NCI-H2196 (cell line): ENCODE measurements around the gene BAIAP3.

ENCODE experiments used
- DNase-seq: peaks from one replicate; lab custom pipeline; 2025; ENCODE audit not compliant: unreplicated experiment; lab: John Stamatoyannopoulos, UW

BAIAP3 gene

DNA sequence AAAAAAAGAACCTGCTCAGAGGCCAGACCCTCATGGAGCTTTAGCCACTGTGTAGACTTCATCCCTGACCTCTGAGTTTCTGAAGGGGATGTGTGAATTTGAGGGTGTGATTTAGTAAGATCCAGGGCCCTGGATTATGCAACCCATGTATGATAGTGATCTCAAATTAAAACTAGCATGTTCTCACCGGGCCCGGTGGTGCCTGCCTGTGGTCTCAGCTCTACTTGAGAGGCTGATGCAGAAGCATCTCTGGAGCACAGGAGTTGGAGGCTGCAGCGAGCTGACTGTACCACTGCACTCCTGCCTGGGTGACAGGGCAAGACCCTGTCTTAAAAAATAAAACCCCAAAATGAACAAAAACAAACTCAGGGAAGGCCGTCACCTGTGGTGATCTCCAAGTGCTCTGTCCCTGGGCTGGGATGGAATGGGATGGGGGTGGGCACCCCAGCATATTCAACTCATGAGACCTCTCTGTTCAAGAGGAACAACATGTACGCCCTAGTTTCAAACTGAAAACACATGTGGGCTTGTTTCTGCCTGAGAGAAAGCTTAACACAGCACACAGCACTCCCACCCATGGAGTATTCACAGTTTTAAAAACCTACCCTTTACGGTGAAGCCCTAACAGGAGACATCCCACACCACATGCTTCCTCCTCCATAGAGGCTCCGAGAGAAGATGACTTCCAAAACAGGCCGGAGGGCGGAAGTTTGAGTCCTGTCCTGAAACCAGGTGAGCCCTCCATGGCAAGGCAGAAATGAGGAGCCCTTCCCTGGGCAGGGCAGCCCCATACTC lies 48.4 kb downstream of the BAIAP3 start:
- no peak for DNase-seq

DNA sequence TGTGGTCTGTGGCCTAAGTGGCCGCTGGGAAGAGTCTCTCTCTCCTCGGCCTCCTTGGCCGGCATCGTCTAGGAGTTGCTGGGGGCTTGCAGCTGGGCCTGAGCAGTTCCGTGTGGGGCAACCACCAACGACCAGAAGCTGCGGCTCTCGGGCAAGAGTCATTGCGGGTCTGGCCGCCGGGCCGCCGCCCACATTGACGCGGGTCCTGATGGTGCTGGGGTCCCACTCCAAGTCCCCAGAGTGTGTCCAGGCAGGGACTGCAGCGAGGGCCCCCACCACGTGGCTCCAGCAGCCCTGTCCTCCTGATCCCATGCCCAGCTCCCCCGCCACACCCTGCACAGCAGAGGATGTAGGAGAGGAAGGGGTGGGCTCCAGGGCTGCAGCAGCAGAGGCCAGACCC lies 50.1 kb downstream of the BAIAP3 start:
- DNase-seq: no peak

- no peak for DNase-seq
These were observed 51.8 kb downstream of the BAIAP3 start for GRCh38 chr16:1385232-1385631.

- no peak for DNase-seq
These were observed 53.9 kb downstream of the BAIAP3 start for GRCh38 chr16:1387331-1387730.

DNA sequence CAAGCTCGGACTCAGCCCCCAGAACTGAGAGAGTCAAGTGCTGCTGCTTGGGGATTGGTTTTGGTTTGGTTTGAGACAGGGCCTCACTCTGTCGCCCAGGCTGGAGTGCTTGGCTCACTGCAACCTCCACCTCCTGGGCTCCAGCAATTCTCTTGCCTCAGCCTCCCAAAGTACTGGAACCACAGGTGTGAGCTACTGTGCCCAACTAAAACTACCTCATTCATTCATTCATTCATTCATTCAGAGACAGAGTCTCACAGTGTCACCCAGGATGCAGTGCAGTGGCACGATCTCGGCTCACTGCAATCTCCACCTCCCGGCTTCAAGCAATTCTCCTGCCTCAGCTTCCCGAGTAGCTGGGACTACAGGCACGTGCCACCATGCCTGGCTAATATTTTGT lies 56.3 kb downstream of the BAIAP3 start:
- DNase-seq: no peak

GRCh38 chr16:1390239-1390779 lies 56.9 kb downstream of the BAIAP3 start:
- DNase-seq: no peak

- DNase-seq: no peak
These were observed 59.4 kb downstream of the BAIAP3 start for GRCh38 chr16:1392826-1393225.

DNA sequence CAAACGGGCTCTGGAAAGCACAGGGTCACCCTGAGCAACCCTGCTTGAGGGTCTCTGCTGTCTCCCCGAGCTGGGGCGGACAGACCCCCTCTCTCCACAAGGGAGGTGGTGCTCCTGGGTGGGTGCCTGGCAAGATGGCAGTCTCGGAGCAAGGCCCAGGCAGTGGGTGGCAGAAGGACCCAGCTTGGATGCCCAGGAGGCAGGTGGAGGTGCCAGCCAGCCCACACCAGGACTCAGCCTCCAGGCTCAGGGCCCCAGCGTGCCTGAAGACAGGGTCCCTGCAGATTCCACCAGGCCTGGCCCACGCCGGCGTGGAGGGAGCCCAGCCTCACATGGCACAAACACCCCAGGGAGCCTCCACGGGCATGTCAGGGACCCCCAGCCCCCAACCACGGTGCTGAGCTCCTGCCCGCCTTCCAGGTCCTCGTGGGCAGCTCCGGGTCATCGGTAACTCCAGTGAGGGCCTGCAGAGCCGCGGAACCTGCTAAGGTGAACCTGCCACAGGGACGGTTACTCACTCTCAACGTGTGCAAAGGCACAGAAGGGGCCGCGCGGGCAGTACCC lies 60.2 kb downstream of the BAIAP3 start:
- DNase-seq: no peak

DNA sequence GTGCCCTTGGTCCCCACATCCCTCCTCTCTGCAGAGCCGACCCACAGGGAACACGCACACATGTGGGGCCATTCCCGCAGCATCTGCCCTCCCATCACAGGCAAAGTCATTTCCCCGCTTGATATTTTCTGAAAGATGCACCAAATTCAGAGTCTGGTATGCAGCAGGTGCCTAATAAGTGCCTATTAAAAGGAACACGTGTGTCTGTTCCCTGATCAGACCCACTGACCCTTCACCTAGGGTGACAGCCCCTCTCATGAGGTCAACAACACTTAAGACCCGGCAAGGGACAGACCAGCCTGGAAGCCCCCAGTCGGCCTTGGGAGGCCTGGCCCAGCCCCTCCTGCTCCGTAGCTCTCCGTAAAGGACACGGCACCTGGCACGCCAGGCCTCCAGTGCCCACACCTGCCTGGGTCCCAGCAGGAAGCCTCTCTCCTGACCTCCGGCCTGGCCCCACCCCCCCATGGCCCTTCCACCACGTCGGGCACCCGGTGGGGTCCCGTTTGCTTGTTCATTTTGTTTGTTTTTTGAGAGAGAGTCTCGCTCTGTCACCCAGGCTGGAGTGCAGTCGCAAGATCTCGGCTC lies 61.0 kb downstream of the BAIAP3 start:
- no peak for DNase-seq

DNA sequence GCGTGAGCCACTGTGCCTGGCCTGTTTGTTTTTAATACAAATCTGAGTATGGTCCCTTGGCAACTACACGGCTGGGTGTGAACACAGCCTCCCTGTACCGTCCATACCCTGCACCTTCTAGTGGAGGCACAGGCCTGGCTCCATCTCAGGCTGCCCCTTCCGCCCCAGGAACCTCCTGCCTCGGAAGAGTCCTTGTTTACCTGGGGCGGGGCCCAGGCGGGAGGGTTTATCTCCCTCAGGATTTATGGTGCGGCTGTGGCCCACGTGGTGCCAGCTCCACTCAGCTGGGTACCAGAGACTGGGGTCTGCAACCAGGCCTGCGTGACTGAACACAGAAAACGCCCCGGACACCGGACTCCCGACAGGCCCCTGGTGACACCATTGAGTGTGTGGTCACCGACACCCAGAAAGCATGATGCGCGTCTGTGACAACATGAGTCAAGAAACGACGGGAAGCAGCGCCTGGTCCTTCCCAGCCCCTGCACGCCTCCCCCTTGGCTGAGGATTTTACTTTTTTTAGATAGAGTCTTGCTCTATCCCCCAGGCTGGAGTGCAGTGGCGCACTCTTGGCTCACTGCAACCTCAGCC lies 62.1 kb downstream of the BAIAP3 start:
- DNase-seq: no peak

- DNase-seq: no peak
These were observed 64.3 kb downstream of the BAIAP3 start for GRCh38 chr16:1397779-1398178.

- no peak for DNase-seq
These were observed 64.9 kb downstream of the BAIAP3 start for GRCh38 chr16:1398351-1398750.
